Right renal cortex interstitium (tissue), 3 donors: ENCODE results near the gene GNAI2. TPM values are rescaled to one million over a fixed set of nuclear protein-coding genes. Genes with fewer than 3 reads are reported as not detected.

Experiments used
- polyA plus RNA-seq, 3 donors: library from polyadenylated mRNA; unstranded; fragments of 120-200 nt; gene quantifications; one replicate each; pipeline ENCODE4 v1.2.1, GENCODE V29; 2013; ENCODE audit not compliant: insufficient read length in 3 of 3

GNAI2 gene
- polyA plus RNA-seq, 3 donors: 211 to 230 (median 220) TPM

Other genes with a start within 250 kb of the GNAI2 start
- gene RBM5, start 147.3 kb upstream of the GNAI2 start, polyA plus RNA-seq: 100 to 1,000 TPM; 234 to 272 (median 251) TPM
- gene SEMA3F, start 80.9 kb upstream of the GNAI2 start, polyA plus RNA-seq: 10 to 100 TPM; 67.4 to 80.1 (median 70.8) TPM
- gene GNAT1, start 44.6 kb upstream of the GNAI2 start, polyA plus RNA-seq: not detected
- 10 to 100 TPM in 1 of 3 donors, 1 to 10 TPM in 2; 5.0 to 11.0 (median 6.8) TPM for gene SLC38A3, start 30.9 kb upstream of the GNAI2 start, polyA plus RNA-seq
- gene SEMA3B, start 32.9 kb downstream of the GNAI2 start, polyA plus RNA-seq: 10 to 100 TPM; 75.2 to 77.0 (median 76.3) TPM
- under 1 TPM; 0.42 to 0.54 (median 0.50) TPM for gene LSMEM2, start 42.9 kb downstream of the GNAI2 start, polyA plus RNA-seq
- 10 to 100 TPM; 35.0 to 39.1 (median 37.7) TPM for gene IFRD2, start 56.2 kb downstream of the GNAI2 start, polyA plus RNA-seq
- 1 to 10 TPM; 2.9 to 3.2 (median 3.1) TPM for gene HYAL3, start 63.2 kb downstream of the GNAI2 start, polyA plus RNA-seq
- gene NAA80, start 63.2 kb downstream of the GNAI2 start, polyA plus RNA-seq: 1 to 10 TPM; 7.6 to 8.6 (median 8.2) TPM
- 1 to 10 TPM; 6.3 to 7.1 (median 7.0) TPM for gene HYAL1, start 67.4 kb downstream of the GNAI2 start, polyA plus RNA-seq
- 10 to 100 TPM; 62.7 to 74.3 (median 70.7) TPM for gene HYAL2, start 86.5 kb downstream of the GNAI2 start, polyA plus RNA-seq
- 10 to 100 TPM; 22.6 to 25.7 (median 24.5) TPM for gene TUSC2, start 92.0 kb downstream of the GNAI2 start, polyA plus RNA-seq
- 10 to 100 TPM; 16.1 to 17.0 (median 16.4) TPM for gene RASSF1, start 104.6 kb downstream of the GNAI2 start, polyA plus RNA-seq
- gene ZMYND10, start 109.5 kb downstream of the GNAI2 start, polyA plus RNA-seq: 1 to 10 TPM; 3.3 to 4.1 (median 3.4) TPM
- 10 to 100 TPM; 31.0 to 35.2 (median 33.8) TPM for gene NPRL2, start 114.6 kb downstream of the GNAI2 start, polyA plus RNA-seq
- 10 to 100 TPM; 14.9 to 16.7 (median 15.6) TPM for gene CYB561D2, start 114.7 kb downstream of the GNAI2 start, polyA plus RNA-seq
- 10 to 100 TPM; 30.9 to 35.9 (median 32.3) TPM for gene TMEM115, start 123.3 kb downstream of the GNAI2 start, polyA plus RNA-seq